ENCODE measurements around the gene GPD1L. TPM values are rescaled to one million over a fixed set of nuclear protein-coding genes. Genes with fewer than 3 reads are reported as not detected.

GPD1L gene
- total and polyA plus RNA-seq, 2 donors (not counting 1 experiment from before 2014, with no cell fraction given) = 4.7 to 9.3 TPM

- intact Hi-C loops (cut with micrococcal nuclease) = no loop called here
- H3K9ac ChIP-seq (ENCODE audit: low read length) = no peak overlapping the region
- H2AFZ ChIP-seq (ENCODE audit: insufficient read depth, low read depth, low read length, poor library complexity, severe bottlenecking) = no peak overlapping the region
- H3K9me3 ChIP-seq (ENCODE audit: control extremely low read depth in 1 of 3, control insufficient read depth in 2 of 3, insufficient read depth in 1 of 3, low read length in 2 of 3) = no peaks in the 10 kb centered on the region
- TF ChIP-seq CTCF (IDR thresholded peaks at IDR 0.05) = no peak
- TF ChIP-seq EZH2 (IDR thresholded peaks at IDR 0.05; ENCODE audit: borderline replicate concordance, insufficient read depth, low read depth, low read length, poor library complexity, severe bottlenecking) = no peak
- POLR2A ChIA-PET = no interaction called here
- Mint-ChIP-seq H3K4me3 (no peak overlapping the region), H3K27me3 (peaks cover 36% of the 10 kb centered on the region), H3K27ac (no peak overlapping the region), H3K9me3 (ENCODE audit: insufficient read depth) (no peaks in the 10 kb centered on the region), H3K4me1 (no peaks in the 10 kb centered on the region)
- ATAC-seq (ENCODE audit: low read depth) (no peak), DNase-seq (no peak)
- no peaks in the 10 kb centered on the region for H3K4me1 ChIP-seq (ENCODE audit: control insufficient read depth in 2 of 2, insufficient read depth in 2 of 2, low read length in 2 of 2)
- CTCF ChIA-PET = no interaction called here
- H4K20me1 ChIP-seq (ENCODE audit: control insufficient read depth, insufficient read depth, low read length, poor library complexity, severe bottlenecking) = no peaks in the 10 kb centered on the region
- H3K36me3 ChIP-seq (replicated peaks in 1 of 2; ENCODE audit: control extremely low read depth in 1 of 2, control insufficient read depth in 1 of 2, extremely low read depth in 1 of 2, insufficient read depth in 2 of 2, low read length in 1 of 2) = no peaks in the 10 kb centered on the region
- H3K27ac ChIP-seq (ENCODE audit: low read length in 2 of 2) = no peak overlapping the region
- H3K4me2 ChIP-seq (replicated peaks; ENCODE audit: low read depth, low read length, poor library complexity, severe bottlenecking) = no peak overlapping the region
- H3K4me3 ChIP-seq (ENCODE audit: control extremely low read depth in 1 of 5, extremely low read depth in 1 of 5, insufficient read depth in 1 of 5, low read depth in 2 of 5, low read length in 4 of 5) = no peak overlapping the region
- peaks cover 0 to 10% (median 3%) of the 10 kb centered on the region in 4 experiments for H3K27me3 ChIP-seq (replicated peaks in 1 of 4; ENCODE audit: control extremely low read depth in 1 of 4, control insufficient read depth in 3 of 4, insufficient read depth in 4 of 4, low read length in 3 of 4)
- no peaks in the 10 kb centered on the region for H3K79me2 ChIP-seq (ENCODE audit: control insufficient read depth, insufficient read depth, low read length)
Observed at GRCh38 chr3:32203854-32204253, 97.4 kb downstream of the GPD1L start.

GRCh38 chr3:32208447-32208846 lies 102.0 kb downstream of the GPD1L start:
- Histone ChIP-seq H3K9me3 (ENCODE audit: control extremely low read depth in 1 of 3, control insufficient read depth in 2 of 3, insufficient read depth in 1 of 3, low read length in 2 of 3) (no peaks in the 10 kb centered on the region), H3K4me2 (replicated peaks; ENCODE audit: low read depth, low read length, poor library complexity, severe bottlenecking) (no peak overlapping the region), H3K9ac (ENCODE audit: low read length) (no peak overlapping the region), H2AFZ (ENCODE audit: insufficient read depth, low read depth, low read length, poor library complexity, severe bottlenecking) (no peak overlapping the region), H3K27me3 (replicated peaks in 1 of 4; ENCODE audit: control extremely low read depth in 1 of 4, control insufficient read depth in 3 of 4, insufficient read depth in 4 of 4, low read length in 3 of 4) (peaks cover 0 to 3% (median 0%) of the 10 kb centered on the region in 4 experiments), H3K4me1 (ENCODE audit: control insufficient read depth in 2 of 2, insufficient read depth in 2 of 2, low read length in 2 of 2) (no peaks in the 10 kb centered on the region), H3K79me2 (ENCODE audit: control insufficient read depth, insufficient read depth, low read length) (no peaks in the 10 kb centered on the region), H3K27ac (ENCODE audit: low read length in 2 of 2) (no peak overlapping the region), H4K20me1 (ENCODE audit: control insufficient read depth, insufficient read depth, low read length, poor library complexity, severe bottlenecking) (no peaks in the 10 kb centered on the region), H3K36me3 (replicated peaks in 1 of 2; ENCODE audit: control extremely low read depth in 1 of 2, control insufficient read depth in 1 of 2, extremely low read depth in 1 of 2, insufficient read depth in 2 of 2, low read length in 1 of 2) (no peaks in the 10 kb centered on the region), H3K4me3 (ENCODE audit: control extremely low read depth in 1 of 5, extremely low read depth in 1 of 5, insufficient read depth in 1 of 5, low read depth in 2 of 5, low read length in 4 of 5) (no peak overlapping the region)
- peaks cover 13% of the 10 kb centered on the region for H3K27me3 Mint-ChIP-seq
- ChIA-PET POLR2A (interaction anchor here (0.7 kb wide), 1 partner anchor 29 kb away, joined by 3 read pairs; no protein-coding TSS in a partner anchor), CTCF (no interaction called here)
- no peak overlapping the region for H3K27ac Mint-ChIP-seq
- DNase-seq (no peak), ATAC-seq (ENCODE audit: low read depth) (no peak)
- intact Hi-C loops (cut with micrococcal nuclease) = no loop called here
- WGBS (ENCODE audit: insufficient coverage) = no CpG with 5 or more reads among the region's 4 CpGs
- H3K4me1 Mint-ChIP-seq = no peaks in the 10 kb centered on the region
- no peak for TF ChIP-seq CTCF (IDR thresholded peaks at IDR 0.05)
- TF ChIP-seq EZH2 (IDR thresholded peaks at IDR 0.05; ENCODE audit: borderline replicate concordance, insufficient read depth, low read depth, low read length, poor library complexity, severe bottlenecking) = no peak
- no peak overlapping the region for H3K4me3 Mint-ChIP-seq
- H3K9me3 Mint-ChIP-seq (ENCODE audit: insufficient read depth) = no peaks in the 10 kb centered on the region
